Measurements from ENCODE around the gene PTPN4.

GRCh38 chr2:120013597-120014223 lies 254.0 kb downstream of the PTPN4 start:
- TF ChIP-seq, protein P1, sequence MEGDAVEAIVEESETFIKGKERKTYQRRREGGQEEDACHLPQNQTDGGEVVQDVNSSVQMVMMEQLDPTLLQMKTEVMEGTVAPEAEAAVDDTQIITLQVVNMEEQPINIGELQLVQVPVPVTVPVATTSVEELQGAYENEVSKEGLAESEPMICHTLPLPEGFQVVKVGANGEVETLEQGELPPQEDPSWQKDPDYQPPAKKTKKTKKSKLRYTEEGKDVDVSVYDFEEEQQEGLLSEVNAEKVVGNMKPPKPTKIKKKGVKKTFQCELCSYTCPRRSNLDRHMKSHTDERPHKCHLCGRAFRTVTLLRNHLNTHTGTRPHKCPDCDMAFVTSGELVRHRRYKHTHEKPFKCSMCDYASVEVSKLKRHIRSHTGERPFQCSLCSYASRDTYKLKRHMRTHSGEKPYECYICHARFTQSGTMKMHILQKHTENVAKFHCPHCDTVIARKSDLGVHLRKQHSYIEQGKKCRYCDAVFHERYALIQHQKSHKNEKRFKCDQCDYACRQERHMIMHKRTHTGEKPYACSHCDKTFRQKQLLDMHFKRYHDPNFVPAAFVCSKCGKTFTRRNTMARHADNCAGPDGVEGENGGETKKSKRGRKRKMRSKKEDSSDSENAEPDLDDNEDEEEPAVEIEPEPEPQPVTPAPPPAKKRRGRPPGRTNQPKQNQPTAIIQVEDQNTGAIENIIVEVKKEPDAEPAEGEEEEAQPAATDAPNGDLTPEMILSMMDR (conservative IDR thresholded peaks at IDR 0.05; ENCODE audit: low read depth, low read length), result no peak
- no peak for TF ChIP-seq EZH2phosphoT487 (IDR thresholded peaks at IDR 0.05; ENCODE audit: borderline replicate concordance, low read length)
- no peak for TF ChIP-seq EZH2 (IDR thresholded peaks at IDR 0.05; ENCODE audit: low read length, unreplicated experiment)
